H1 (cell line): ENCODE measurements around the gene PFKFB3. TPM values are rescaled to one million over a fixed set of nuclear protein-coding genes. Genes with fewer than 3 reads are reported as not detected.

ENCODE experiments used
- CTCF ChIA-PET: fragments of 300-600 bp; sonication (Branson Sonifier 250); formaldehyde crosslinking; loops from one replicate; lab custom pipeline; 2021; ENCODE audit not compliant: partially characterized antibody; lab: Charles Lee
- POLR2A ChIA-PET: fragments of 300-600 bp; sonication (Branson Sonifier 250); formaldehyde crosslinking; loops from one replicate; lab custom pipeline; 2021; ENCODE audit warnings: inconsistent platforms; ENCODE audit not compliant: partially characterized antibody; lab: Charles Lee
- DNase-seq, 2 experiments: peaks; one replicate each; pipeline versions ENCODE4 v3.0.0 to v3.0.0-alpha.2; 2010 to 2022; ENCODE audit warnings: low spot score in 2 of 2, low read depth in 1 of 2, mixed read lengths in 1 of 2
- FAIRE-seq: peaks from 2 replicates; lab custom pipeline; 2011; peaks lifted over from hg19 to GRCh38; lab: Jason Lieb, UNC
- H2AFZ ChIP-seq: 2 replicates; pipeline ENCODE4 v1.8.1; 2012; ENCODE audit warnings: low read length, inconsistent platforms
- H2AK5ac ChIP-seq: 2 replicates; pipeline ENCODE4 v1.6.1; 2013; ENCODE audit warnings: low read depth, low read length
- H2BK120ac ChIP-seq: replicated peaks from 2 replicates; pipeline ENCODE3; 2013; ENCODE audit warnings: low read depth, low read length, inconsistent platforms
- H2BK12ac ChIP-seq: 2 replicates; pipeline ENCODE4 v1.6.1; 2013; ENCODE audit warnings: low read depth, low read length
- H2BK15ac ChIP-seq: 2 replicates; pipeline ENCODE4 v1.6.1; 2013; ENCODE audit warnings: low read length
- H2BK20ac ChIP-seq: 2 replicates; pipeline ENCODE4 v1.6.1; 2013; ENCODE audit warnings: low read length
- H2BK5ac ChIP-seq: 2 replicates; pipeline ENCODE4 v1.6.1; 2013; ENCODE audit warnings: low read depth, low read length
- H3K14ac ChIP-seq: 2 replicates; pipeline ENCODE4 v1.6.1; 2013; ENCODE audit warnings: inconsistent platforms; ENCODE audit not compliant: insufficient read length
- H3K18ac ChIP-seq: 2 replicates; pipeline ENCODE4 v1.6.1; 2013; ENCODE audit warnings: low read length; ENCODE audit errors: extremely low read depth
- H3K23ac ChIP-seq: 2 replicates; pipeline ENCODE4 v1.6.1; 2013; ENCODE audit warnings: inconsistent platforms; ENCODE audit not compliant: insufficient read length
- H3K23me2 ChIP-seq: 2 replicates; pipeline ENCODE4 v1.6.1; 2013; ENCODE audit warnings: low read depth, low read length
- H3K27ac ChIP-seq: 2 replicates; pipeline ENCODE4 v1.6.1; 2011; ENCODE audit warnings: low read depth, low read length, inconsistent platforms
- H3K27me3 ChIP-seq, 4 experiments: replicated peaks in 1 of 4; 1 replicate in 1 of 4; 2 replicates in 3 of 4; pipeline versions ENCODE4 v1.6.1 to v1.8.1; 2011 to 2013; ENCODE audit warnings: low read length in 3 of 4, mild to moderate bottlenecking in 3 of 4, inconsistent platforms in 2 of 4, mixed read lengths in 2 of 4, moderate library complexity in 1 of 4; ENCODE audit not compliant: control insufficient read depth in 3 of 4, insufficient read depth in 3 of 4; ENCODE audit errors: extremely low read depth in 1 of 4
- H3K36me3 ChIP-seq, 4 experiments: 2 replicates each; pipeline versions ENCODE4 v1.6.1 to v1.8.1; 2011 to 2013; ENCODE audit warnings: mild to moderate bottlenecking in 4 of 4, low read length in 3 of 4, moderate library complexity in 2 of 4, control low read depth in 1 of 4, inconsistent platforms in 1 of 4; ENCODE audit not compliant: insufficient read depth in 4 of 4, control insufficient read depth in 2 of 4
- H3K4ac ChIP-seq: replicated peaks from 2 replicates; pipeline ENCODE3; 2013; ENCODE audit warnings: low read length, low read depth, mixed read lengths, inconsistent platforms; ENCODE audit not compliant: insufficient read length
- H3K4me1 ChIP-seq, 4 experiments: replicated peaks in 1 of 4; 1 replicate in 1 of 4; 2 replicates in 3 of 4; pipeline versions ENCODE4 v1.6.1 to v1.8.1; 2011 to 2013; ENCODE audit warnings: low read length in 3 of 4, inconsistent platforms in 2 of 4, mixed read lengths in 1 of 4; ENCODE audit not compliant: insufficient read depth in 4 of 4, control insufficient read depth in 3 of 4
- H3K4me2 ChIP-seq, 2 experiments: 2 replicates each; pipeline versions ENCODE4 v1.6.1 to v1.8.1; 2011 to 2013; ENCODE audit warnings: low read depth in 2 of 2, low read length in 2 of 2, control low read depth in 1 of 2, inconsistent platforms in 1 of 2, mild to moderate bottlenecking in 1 of 2; ENCODE audit not compliant: insufficient read depth in 1 of 2
- H3K4me3 ChIP-seq, 4 experiments: fragments of 200-600, 300-600 bp in 1 of 4; sonication (generic), shearing (Covaris generic), sonication (Bioruptor Twin) in 1 of 4; 2 replicates each; pipeline versions ENCODE4 v1.5.1 to v1.8.1; 2011 to 2016; ENCODE audit warnings: low read length in 4 of 4, low read depth in 3 of 4, control low read depth in 2 of 4, inconsistent platforms in 2 of 4, mild to moderate bottlenecking in 2 of 4, mixed read lengths in 1 of 4, moderate library complexity in 1 of 4; ENCODE audit not compliant: insufficient read depth in 2 of 4; ENCODE audit errors: extremely low read depth in 1 of 4
- H3K56ac ChIP-seq: replicated peaks from 2 replicates; pipeline ENCODE3; 2013; ENCODE audit warnings: low read depth, mild to moderate bottlenecking, mixed read lengths, low read length, inconsistent platforms; ENCODE audit not compliant: insufficient read length
- H3K79me1 ChIP-seq: 2 replicates; pipeline ENCODE4 v1.6.1; 2013; ENCODE audit warnings: low read depth, low read length, control low read depth
- H3K79me2 ChIP-seq, 2 experiments: 2 replicates each; pipeline versions ENCODE4 v1.6.1 to v1.8.1; 2012 to 2013; ENCODE audit warnings: low read length in 2 of 2, mild to moderate bottlenecking in 2 of 2, inconsistent platforms in 1 of 2; ENCODE audit not compliant: insufficient read depth in 2 of 2, control insufficient read depth in 1 of 2
- H3K9ac ChIP-seq, 4 experiments: replicated peaks in 1 of 4; 1 replicate in 1 of 4; 2 replicates in 3 of 4; pipeline versions ENCODE4 v1.6.1 to v1.8.1; 2011 to 2013; ENCODE audit warnings: low read depth in 3 of 4, low read length in 3 of 4, control low read depth in 2 of 4, mild to moderate bottlenecking in 2 of 4, moderate library complexity in 2 of 4, inconsistent platforms in 1 of 4; ENCODE audit errors: extremely low read depth in 1 of 4
- H3K9me3 ChIP-seq, 2 experiments: 2 replicates each; pipeline versions ENCODE4 v1.6.1 to v1.8.1; 2012 to 2013; ENCODE audit warnings: mild to moderate bottlenecking in 2 of 2, moderate library complexity in 2 of 2, control low read depth in 1 of 2, inconsistent platforms in 1 of 2, low read depth in 1 of 2, low read length in 1 of 2, mixed read lengths in 1 of 2; ENCODE audit not compliant: insufficient read depth in 2 of 2
- H4K20me1 ChIP-seq, 2 experiments: replicated peaks in 1 of 2; 2 replicates each; pipeline versions ENCODE3 to v1.8.1; 2011 to 2013; ENCODE audit warnings: inconsistent platforms in 2 of 2, low read length in 2 of 2, mild to moderate bottlenecking in 1 of 2; ENCODE audit not compliant: insufficient read depth in 2 of 2, control insufficient read depth in 1 of 2
- H4K5ac ChIP-seq: 2 replicates; pipeline ENCODE4 v1.6.1; 2013; ENCODE audit warnings: low read length, low read depth, mixed read lengths, inconsistent platforms; ENCODE audit not compliant: insufficient read length
- H4K8ac ChIP-seq: 2 replicates; pipeline ENCODE4 v1.8.0; 2013; ENCODE audit warnings: mild to moderate bottlenecking, moderate library complexity, low read length, inconsistent platforms; ENCODE audit not compliant: insufficient read depth; ENCODE audit errors: extremely low read depth
- H4K91ac ChIP-seq: replicated peaks from 2 replicates; pipeline ENCODE3; 2013; ENCODE audit warnings: low read length, mixed read lengths, inconsistent platforms; ENCODE audit not compliant: insufficient read length
- ASH2L ChIP-seq: fragments of 200-600, 300-600 bp; sonication (generic); IDR thresholded peaks from one replicate; pipeline ENCODE4 v1.7.1; 2017; ENCODE audit warnings: low read length
- BCL11A ChIP-seq, 2 experiments: IDR thresholded peaks; one replicate each; pipeline ENCODE4 v1.6.1; 2011; ENCODE audit warnings: low read depth in 2 of 2, low read length in 2 of 2, mild to moderate bottlenecking in 2 of 2
- CHD1 ChIP-seq: IDR thresholded peaks from 2 replicates; pipeline ENCODE4 v1.6.1; 2012; ENCODE audit warnings: low read depth, low read length, improper control_type of control experiment
- CHD2 ChIP-seq: IDR thresholded peaks from 2 replicates; pipeline ENCODE4 v1.6.1; 2012; ENCODE audit warnings: low read length, improper control_type of control experiment
- CREB1 ChIP-seq: IDR thresholded peaks from 2 replicates; pipeline ENCODE4 v1.6.1; 2012; ENCODE audit warnings: inconsistent platforms
- FOSL1 ChIP-seq: IDR thresholded peaks from 2 replicates; pipeline ENCODE4 v1.6.1; 2011; ENCODE audit warnings: mild to moderate bottlenecking, low read depth, low read length, moderate library complexity; ENCODE audit not compliant: insufficient read depth
- GABPA ChIP-seq: IDR thresholded peaks from 2 replicates; pipeline ENCODE4 v1.6.1; 2011; ENCODE audit warnings: mild to moderate bottlenecking, low read length, moderate library complexity, borderline replicate concordance; ENCODE audit not compliant: insufficient read depth
- HDAC6 ChIP-seq: IDR thresholded peaks from one replicate; pipeline ENCODE4 v1.7.1; 2012; ENCODE audit warnings: low read depth, mild to moderate bottlenecking, inconsistent platforms, low read length, moderate library complexity
- SIN3A ChIP-seq, 2 experiments: IDR thresholded peaks in 1 of 2; conservative IDR thresholded peaks in 1 of 2; 2 replicates each; pipeline ENCODE4 v1.6.1; 2011 to 2012; ENCODE audit warnings: low read length in 2 of 2, improper control_type of control experiment in 1 of 2, low read depth in 1 of 2, mild to moderate bottlenecking in 1 of 2
- SIX5 ChIP-seq: IDR thresholded peaks from 2 replicates; pipeline ENCODE4 v1.6.1; 2011; ENCODE audit warnings: mild to moderate bottlenecking, low read depth, low read length
- TAF1 ChIP-seq: IDR thresholded peaks from 2 replicates; pipeline ENCODE4 v1.6.1; 2011; ENCODE audit warnings: mild to moderate bottlenecking, low read depth, low read length
- WGBS, 2 experiments: shearing (Covaris generic) in 1 of 2; methylation state at CpG; one replicate each; pipeline versions ENCODE4 v1.1.6 to v1.1.7; 2013 to 2015; ENCODE audit warnings: low lambda C conversion rate in 2 of 2, mixed read lengths in 2 of 2, inconsistent platforms in 1 of 2, low coverage in 1 of 2, missing lambda C conversion rate in 1 of 2; ENCODE audit not compliant: insufficient replicate concordance in 2 of 2, insufficient coverage in 1 of 2, insufficient read length in 1 of 2; ENCODE audit errors: extremely low coverage in 1 of 2, missing lambda C conversion rate in 1 of 2; 5-methylcytosine and 5-hydroxymethylcytosine counted together
- polyA plus RNA-seq, 7 experiments: library from polyadenylated mRNA; depleted of rRNA in 3 of 7; stranded (reverse) in 5 of 7; unstranded in 2 of 7; fragments of >200 nt in 5 of 7; fragments of 200-250 nt in 2 of 7; gene quantifications; 1 replicate in 5 of 7; 2 replicates in 1 of 7; 4 replicates in 1 of 7; pipeline versions ENCODE4 v1.2.1 to v1.2.3, GENCODE V29; 2011 to 2013; ENCODE audit warnings: missing spikeins in 2 of 7, mixed read lengths in 2 of 7
- total RNA-seq: library from RNA; stranded (reverse); fragmentation: NEBNext Ultra II Directional; extraction: Animal tissue kit (Norgen Biotek cat#: 25700); gene quantifications from 2 replicates; pipeline ENCODE4 v1.2.1, GENCODE V29; 2021
- TF ChIP-seq, protein P1 (sequence below): IDR thresholded peaks from 2 replicates; pipeline ENCODE4 v1.6.1; 2012; ENCODE audit warnings: inconsistent platforms

The PFKFB3 gene
- total and polyA plus RNA-seq, 2 of the 8 experiments (the other 6 are each of a cell fraction or from before 2014, with no cell fraction given) = 15.6 to 32.0 TPM

DNA sequence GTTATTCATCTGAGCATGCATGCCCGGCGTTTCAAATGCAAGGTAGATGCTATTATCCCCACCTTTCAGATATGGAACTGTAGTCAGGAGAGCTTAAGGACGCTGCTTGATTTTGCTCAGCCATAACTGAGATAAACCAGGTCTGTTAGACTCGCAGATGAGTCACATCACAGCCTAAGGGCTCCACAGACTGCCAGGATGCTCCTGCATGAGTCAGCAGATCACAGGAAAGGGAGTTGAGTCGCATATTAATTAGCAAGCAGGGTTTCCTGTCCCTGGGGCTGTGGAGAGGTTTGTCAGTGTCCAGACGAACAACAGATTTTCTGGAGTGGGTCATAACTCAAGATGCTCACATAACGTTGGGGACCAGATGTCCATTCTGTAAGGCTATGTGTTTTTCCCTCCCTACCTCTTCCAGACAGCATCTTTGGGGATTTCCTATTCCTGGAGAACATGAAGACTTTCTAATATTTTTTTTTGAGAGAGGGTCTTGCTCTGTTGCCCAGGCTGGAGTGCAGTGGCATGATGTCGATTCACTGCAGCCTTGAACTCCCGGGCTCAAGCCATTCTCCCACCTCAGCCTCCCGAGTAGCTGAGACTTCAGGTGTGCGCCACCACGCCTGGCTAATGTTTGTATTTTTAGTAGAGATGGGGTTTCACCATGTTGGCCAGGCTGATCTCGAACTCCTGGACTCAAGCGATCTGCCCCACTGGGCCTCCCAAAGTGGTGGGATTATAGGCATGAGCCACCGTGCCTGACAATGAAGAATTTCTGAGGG is 36.7 kb downstream of the PFKFB3 start:
- no peak for FAIRE-seq
- no peak for TF ChIP-seq SIN3A (conservative IDR thresholded peaks at IDR 0.05 in 1 of 2, IDR thresholded peaks at IDR 0.05 in 1 of 2; ENCODE audit: low read depth in 1 of 2, low read length in 2 of 2)
- TF ChIP-seq SIX5 = no peak
- TF ChIP-seq ASH2L = no peak
- TF ChIP-seq BCL11A (IDR thresholded peaks at IDR 0.05; ENCODE audit: low read depth in 2 of 2, low read length in 2 of 2) = no peak
- no peak for TF ChIP-seq TAF1
- no peak for TF ChIP-seq FOSL1
- no peak for TF ChIP-seq CHD2
- TF ChIP-seq, protein P1, sequence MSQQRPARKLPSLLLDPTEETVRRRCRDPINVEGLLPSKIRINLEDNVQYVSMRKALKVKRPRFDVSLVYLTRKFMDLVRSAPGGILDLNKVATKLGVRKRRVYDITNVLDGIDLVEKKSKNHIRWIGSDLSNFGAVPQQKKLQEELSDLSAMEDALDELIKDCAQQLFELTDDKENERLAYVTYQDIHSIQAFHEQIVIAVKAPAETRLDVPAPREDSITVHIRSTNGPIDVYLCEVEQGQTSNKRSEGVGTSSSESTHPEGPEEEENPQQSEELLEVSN = no peak
- no peak for TF ChIP-seq CHD1
- no peak for TF ChIP-seq GABPA
- no peak for TF ChIP-seq HDAC6
- TF ChIP-seq CREB1 = no peak

More for the DNA sequence above, 36.7 kb downstream of the PFKFB3 start:
- no peak overlapping the region for H3K27ac ChIP-seq
- no peak overlapping the region for H3K23ac ChIP-seq
- H4K8ac ChIP-seq = no peak overlapping the region
- DNase-seq = no peak
- no peak overlapping the region for H2AK5ac ChIP-seq
- H3K18ac ChIP-seq = no peak overlapping the region
- H4K5ac ChIP-seq = no peak overlapping the region
- no peaks in the 10 kb centered on the region for H3K79me2 ChIP-seq
- no peaks in the 10 kb centered on the region; the same call in 1 of the 2 replicates for H3K79me1 ChIP-seq
- H3K4me2 ChIP-seq = no peak overlapping the region
- H3K23me2 ChIP-seq = no peaks in the 10 kb centered on the region
- no peak overlapping the region for H2BK5ac ChIP-seq
- H3K4me1 ChIP-seq = no peaks in the 10 kb centered on the region
- H2AFZ ChIP-seq = no peak overlapping the region
- no peak overlapping the region for H2BK12ac ChIP-seq
- H4K20me1 ChIP-seq = peaks cover 0 to 2% of the 10 kb centered on the region in 2 experiments
- H3K14ac ChIP-seq = no peak overlapping the region
- H3K27me3 ChIP-seq = no peaks in the 10 kb centered on the region
- peaks cover 0 to 2% (median under 1%) of the 10 kb centered on the region in 4 experiments; a peak in 2 of 8 replicates for H3K36me3 ChIP-seq
- H2BK20ac ChIP-seq = no peak overlapping the region
- no peak overlapping the region for H2BK120ac ChIP-seq
- no peak overlapping the region for H3K56ac ChIP-seq
- no peak overlapping the region for H4K91ac ChIP-seq
- POLR2A ChIA-PET = no interaction called here
- H3K4ac ChIP-seq = no peak overlapping the region
- no peak overlapping the region for H2BK15ac ChIP-seq
- CTCF ChIA-PET = interaction anchor here (1.0 kb wide), 1 partner anchor 34 kb away, joined by 3 read pairs; no protein-coding TSS in a partner anchor
- H3K9ac ChIP-seq = no peak overlapping the region
- H3K4me3 ChIP-seq = no peak overlapping the region
- 93% methylated on average over 15 of the region's 15 CpGs; no CpG with 5 or more reads in 1 of the 2 experiments for WGBS, 2 experiments
- H3K9me3 ChIP-seq = no peaks in the 10 kb centered on the region
